HepG2 (cell line): ENCODE results near the gene DNAI4.

Experiments used
- BRCA1 ChIP-seq: sonication (generic); formaldehyde crosslinking; IDR thresholded peaks from 2 replicates; pipeline ENCODE4 v1.4.0; 2020; ENCODE audit warnings: missing genetic modification reagents
- RFXAP ChIP-seq: sonication (generic); formaldehyde crosslinking; IDR thresholded peaks from 2 replicates; pipeline ENCODE4 v1.4.0; 2020; ENCODE audit warnings: missing genetic modification reagents, borderline replicate concordance
- ZBTB21 ChIP-seq: sonication (generic); formaldehyde crosslinking; IDR thresholded peaks from 2 replicates; pipeline ENCODE4 v1.4.0; 2020; ENCODE audit warnings: missing genetic modification reagents
- ZNF614 ChIP-seq: IDR thresholded peaks from 2 replicates; pipeline ENCODE4 v1.6.1; 2018; ENCODE audit warnings: missing biosample characterization, missing genetic modification reagents, inconsistent platforms, borderline replicate concordance
- ZSCAN29 ChIP-seq: sonication (generic); formaldehyde crosslinking; conservative IDR thresholded peaks from 2 replicates; pipeline ENCODE4 v1.4.0; 2020; ENCODE audit warnings: mild to moderate bottlenecking, missing genetic modification reagents
- TF ChIP-seq, protein P1 (sequence below): sonication (generic); formaldehyde crosslinking; IDR thresholded peaks from 2 replicates; pipeline ENCODE4 v1.5.0; 2020; ENCODE audit warnings: mild to moderate bottlenecking, missing genetic modification reagents, moderate library complexity

DNA sequence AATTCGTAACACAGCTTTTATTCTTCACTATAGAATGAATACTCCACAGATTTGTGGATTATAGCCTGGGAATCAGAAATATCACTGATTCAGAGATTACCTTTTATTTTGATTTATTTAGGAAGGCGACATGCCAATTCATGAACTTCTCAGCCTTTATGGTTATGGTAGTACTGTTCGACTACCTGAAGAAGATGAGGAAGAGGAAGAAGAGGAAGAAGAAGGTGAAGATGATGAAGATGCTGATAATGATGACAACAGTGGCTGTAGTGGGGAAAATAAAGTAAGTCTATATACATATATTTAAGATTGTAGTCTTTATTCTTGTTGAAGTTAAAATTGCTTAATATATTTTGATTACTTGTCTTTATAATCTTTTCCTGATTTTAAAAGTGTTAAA lies 33.3 kb upstream of the DNAI4 start:
- TF ChIP-seq RFXAP (CRISPR knock-in tag) (no peak), BRCA1 (CRISPR knock-in tag) (no peak), ZNF614 (no peak), ZBTB21 (CRISPR knock-in tag) (no peak), ZSCAN29 (no peak)
- TF ChIP-seq, protein P1, sequence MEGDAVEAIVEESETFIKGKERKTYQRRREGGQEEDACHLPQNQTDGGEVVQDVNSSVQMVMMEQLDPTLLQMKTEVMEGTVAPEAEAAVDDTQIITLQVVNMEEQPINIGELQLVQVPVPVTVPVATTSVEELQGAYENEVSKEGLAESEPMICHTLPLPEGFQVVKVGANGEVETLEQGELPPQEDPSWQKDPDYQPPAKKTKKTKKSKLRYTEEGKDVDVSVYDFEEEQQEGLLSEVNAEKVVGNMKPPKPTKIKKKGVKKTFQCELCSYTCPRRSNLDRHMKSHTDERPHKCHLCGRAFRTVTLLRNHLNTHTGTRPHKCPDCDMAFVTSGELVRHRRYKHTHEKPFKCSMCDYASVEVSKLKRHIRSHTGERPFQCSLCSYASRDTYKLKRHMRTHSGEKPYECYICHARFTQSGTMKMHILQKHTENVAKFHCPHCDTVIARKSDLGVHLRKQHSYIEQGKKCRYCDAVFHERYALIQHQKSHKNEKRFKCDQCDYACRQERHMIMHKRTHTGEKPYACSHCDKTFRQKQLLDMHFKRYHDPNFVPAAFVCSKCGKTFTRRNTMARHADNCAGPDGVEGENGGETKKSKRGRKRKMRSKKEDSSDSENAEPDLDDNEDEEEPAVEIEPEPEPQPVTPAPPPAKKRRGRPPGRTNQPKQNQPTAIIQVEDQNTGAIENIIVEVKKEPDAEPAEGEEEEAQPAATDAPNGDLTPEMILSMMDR (CRISPR knock-in tag) = no peak
